ENCODE measurements around the gene RAC3.

DNA sequence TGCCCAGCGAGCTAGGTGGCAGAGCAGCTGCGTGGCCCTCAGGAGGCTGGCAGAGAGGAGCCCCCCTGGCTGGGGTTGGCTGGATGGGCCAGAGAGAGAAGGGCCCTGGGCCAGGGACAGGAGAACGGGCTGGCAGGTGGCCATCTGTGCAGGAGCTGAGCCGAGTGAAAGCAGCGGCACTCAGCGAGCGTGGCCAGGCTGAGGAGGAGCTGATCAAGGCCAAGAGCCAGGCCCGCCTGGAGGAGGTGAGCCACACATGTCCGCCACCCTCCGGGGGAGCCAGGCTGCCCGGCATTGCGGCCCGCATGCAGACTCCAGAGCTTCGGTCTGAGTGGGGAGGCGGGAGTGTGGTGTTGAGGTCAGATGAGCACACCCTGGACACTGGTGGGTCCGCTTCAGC lies 2.1 kb upstream of the RAC3 start:
- TF ChIP-seq, protein P1, sequence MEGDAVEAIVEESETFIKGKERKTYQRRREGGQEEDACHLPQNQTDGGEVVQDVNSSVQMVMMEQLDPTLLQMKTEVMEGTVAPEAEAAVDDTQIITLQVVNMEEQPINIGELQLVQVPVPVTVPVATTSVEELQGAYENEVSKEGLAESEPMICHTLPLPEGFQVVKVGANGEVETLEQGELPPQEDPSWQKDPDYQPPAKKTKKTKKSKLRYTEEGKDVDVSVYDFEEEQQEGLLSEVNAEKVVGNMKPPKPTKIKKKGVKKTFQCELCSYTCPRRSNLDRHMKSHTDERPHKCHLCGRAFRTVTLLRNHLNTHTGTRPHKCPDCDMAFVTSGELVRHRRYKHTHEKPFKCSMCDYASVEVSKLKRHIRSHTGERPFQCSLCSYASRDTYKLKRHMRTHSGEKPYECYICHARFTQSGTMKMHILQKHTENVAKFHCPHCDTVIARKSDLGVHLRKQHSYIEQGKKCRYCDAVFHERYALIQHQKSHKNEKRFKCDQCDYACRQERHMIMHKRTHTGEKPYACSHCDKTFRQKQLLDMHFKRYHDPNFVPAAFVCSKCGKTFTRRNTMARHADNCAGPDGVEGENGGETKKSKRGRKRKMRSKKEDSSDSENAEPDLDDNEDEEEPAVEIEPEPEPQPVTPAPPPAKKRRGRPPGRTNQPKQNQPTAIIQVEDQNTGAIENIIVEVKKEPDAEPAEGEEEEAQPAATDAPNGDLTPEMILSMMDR (IDR thresholded peaks at IDR 0.05; ENCODE audit: insufficient read depth, low read depth, low read length), result no peak
- TF ChIP-seq EZH2 (IDR thresholded peaks at IDR 0.05; ENCODE audit: insufficient read depth, low read length), result no peak

Measured in astrocyte (in vitro differentiated cells and primary cell).